ENCODE measurements around the gene SIMC1. TPM values are rescaled to one million over a fixed set of nuclear protein-coding genes. Genes with fewer than 3 reads are reported as not detected.

The SIMC1 gene
- total RNA-seq, 1 experiment from 2014 or later: 7.5 TPM

DNA sequence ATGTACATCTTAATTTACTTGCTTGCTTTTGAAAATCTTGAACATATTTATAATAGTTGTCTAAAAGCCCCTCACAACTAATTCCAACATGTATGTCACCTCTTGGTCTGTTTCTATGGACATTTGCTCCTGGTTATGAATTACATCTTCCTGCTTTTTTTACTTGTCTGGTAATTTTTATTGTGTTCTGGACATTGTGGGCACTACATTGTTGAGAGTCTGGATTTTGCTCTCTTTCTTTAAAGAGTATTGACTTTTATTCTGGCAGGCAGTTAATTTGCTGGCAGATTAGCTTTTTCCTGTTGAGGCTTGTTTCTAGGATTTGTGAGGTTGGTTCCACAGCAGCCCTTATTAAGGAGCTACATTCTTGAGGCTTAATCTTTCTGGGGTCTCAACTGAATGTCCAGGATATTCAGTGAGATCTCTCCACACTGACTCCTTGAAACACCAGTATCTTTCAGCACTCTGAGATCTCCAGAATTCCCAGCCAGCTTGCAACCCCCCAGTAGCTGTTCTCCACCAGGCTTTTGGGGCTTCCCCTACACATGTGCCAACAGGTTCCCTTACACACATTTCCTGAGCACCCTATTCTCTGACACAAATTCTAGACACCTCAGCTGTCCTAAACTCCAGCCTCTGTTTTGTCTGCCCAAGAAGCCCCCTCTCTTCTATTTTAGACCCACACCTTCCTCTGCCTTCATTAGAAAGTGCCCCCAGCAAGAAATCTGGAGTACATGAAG, 96.0 kb downstream of the SIMC1 start:
- Histone ChIP-seq H4K20me1 (ENCODE audit: low read length) (no peaks in the 10 kb centered on the region), H3K4me1 (ENCODE audit: insufficient read depth, low read length) (no peaks in the 10 kb centered on the region), H3K9me2 (replicated peaks; ENCODE audit: low read length) (no peaks in the 10 kb centered on the region), H3K27ac (ENCODE audit: low read length) (no peak overlapping the region), H3K9ac (ENCODE audit: low read length) (no peak overlapping the region), H3K36me3 (ENCODE audit: low read depth, low read length) (peaks cover 6% of the 10 kb centered on the region), H3K4me2 (ENCODE audit: low read length) (no peak overlapping the region), H3K79me2 (ENCODE audit: low read length) (no peaks in the 10 kb centered on the region), H3K27me3 (ENCODE audit: low read length) (no peaks in the 10 kb centered on the region), H3F3A (ENCODE audit: low read length, unreplicated experiment) (no peaks in the 10 kb centered on the region), H2AFZ (ENCODE audit: low read length) (no peak overlapping the region), H3K9me3 (ENCODE audit: low read length) (no peaks in the 10 kb centered on the region), H3K4me3 (ENCODE audit: low read length) (no peak overlapping the region)
- TF ChIP-seq, protein P1, sequence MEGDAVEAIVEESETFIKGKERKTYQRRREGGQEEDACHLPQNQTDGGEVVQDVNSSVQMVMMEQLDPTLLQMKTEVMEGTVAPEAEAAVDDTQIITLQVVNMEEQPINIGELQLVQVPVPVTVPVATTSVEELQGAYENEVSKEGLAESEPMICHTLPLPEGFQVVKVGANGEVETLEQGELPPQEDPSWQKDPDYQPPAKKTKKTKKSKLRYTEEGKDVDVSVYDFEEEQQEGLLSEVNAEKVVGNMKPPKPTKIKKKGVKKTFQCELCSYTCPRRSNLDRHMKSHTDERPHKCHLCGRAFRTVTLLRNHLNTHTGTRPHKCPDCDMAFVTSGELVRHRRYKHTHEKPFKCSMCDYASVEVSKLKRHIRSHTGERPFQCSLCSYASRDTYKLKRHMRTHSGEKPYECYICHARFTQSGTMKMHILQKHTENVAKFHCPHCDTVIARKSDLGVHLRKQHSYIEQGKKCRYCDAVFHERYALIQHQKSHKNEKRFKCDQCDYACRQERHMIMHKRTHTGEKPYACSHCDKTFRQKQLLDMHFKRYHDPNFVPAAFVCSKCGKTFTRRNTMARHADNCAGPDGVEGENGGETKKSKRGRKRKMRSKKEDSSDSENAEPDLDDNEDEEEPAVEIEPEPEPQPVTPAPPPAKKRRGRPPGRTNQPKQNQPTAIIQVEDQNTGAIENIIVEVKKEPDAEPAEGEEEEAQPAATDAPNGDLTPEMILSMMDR (conservative IDR thresholded peaks at IDR 0.05; ENCODE audit: low read depth, low read length): no peak
- TF ChIP-seq EZH2phosphoT487 (IDR thresholded peaks at IDR 0.05; ENCODE audit: borderline replicate concordance, low read length) (no peak), EZH2 (IDR thresholded peaks at IDR 0.05; ENCODE audit: low read length, unreplicated experiment) (no peak)
- intact Hi-C loops (cut with micrococcal nuclease): no loop called here
- BruUV-seq (replicated peaks): no TSS peak
- ATAC-seq (no peak), DNase-seq (no peak)
- POLR2A ChIA-PET (ENCODE audit: unreplicated experiment): no interaction called here
- CTCF ChIA-PET: no interaction called here

DNA sequence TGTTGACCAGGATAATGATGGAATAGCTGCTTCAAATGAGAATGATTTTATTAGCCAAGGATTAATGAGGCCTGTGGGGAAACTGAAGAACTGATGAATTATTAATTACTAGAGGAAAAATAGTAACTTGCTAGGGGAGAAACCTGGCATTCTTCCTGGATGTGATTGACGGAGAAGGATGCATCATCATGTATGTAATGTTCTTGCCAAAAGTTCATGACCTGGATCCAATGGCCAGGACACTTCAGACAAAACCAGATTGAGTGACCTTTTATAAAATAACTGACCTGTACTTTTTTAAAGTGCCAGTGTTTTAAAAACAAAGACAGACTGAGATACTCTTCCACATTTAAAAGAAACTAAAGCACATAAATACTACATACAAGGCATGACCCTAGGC, 99.7 kb downstream of the SIMC1 start:
- Histone ChIP-seq H3K4me2 (ENCODE audit: low read length) (no peak overlapping the region), H3K9me2 (replicated peaks; ENCODE audit: low read length) (no peaks in the 10 kb centered on the region), H3K9me3 (ENCODE audit: low read length) (no peaks in the 10 kb centered on the region), H3K79me2 (ENCODE audit: low read length) (no peaks in the 10 kb centered on the region), H2AFZ (ENCODE audit: low read length) (no peak overlapping the region), H3K9ac (ENCODE audit: low read length) (no peak overlapping the region), H3F3A (ENCODE audit: low read length, unreplicated experiment) (no peaks in the 10 kb centered on the region), H3K27ac (ENCODE audit: low read length) (no peak overlapping the region), H3K4me3 (ENCODE audit: low read length) (no peak overlapping the region), H3K4me1 (ENCODE audit: insufficient read depth, low read length) (no peaks in the 10 kb centered on the region), H3K27me3 (ENCODE audit: low read length) (no peaks in the 10 kb centered on the region), H3K36me3 (ENCODE audit: low read depth, low read length) (peaks cover 6% of the 10 kb centered on the region), H4K20me1 (ENCODE audit: low read length) (no peaks in the 10 kb centered on the region)
- TF ChIP-seq, protein P1 (conservative IDR thresholded peaks at IDR 0.05; ENCODE audit: low read depth, low read length): no peak
- no peak for TF ChIP-seq EZH2 (IDR thresholded peaks at IDR 0.05; ENCODE audit: low read length, unreplicated experiment)
- TF ChIP-seq EZH2phosphoT487 (IDR thresholded peaks at IDR 0.05; ENCODE audit: borderline replicate concordance, low read length): no peak
- no peak for ATAC-seq
- no peak for DNase-seq
- ChIA-PET CTCF (no interaction called here), POLR2A (ENCODE audit: unreplicated experiment) (no interaction called here)
- intact Hi-C loops (cut with micrococcal nuclease): no loop called here
- BruUV-seq (replicated peaks): no TSS peak

- Histone ChIP-seq H3K9me3 (ENCODE audit: low read length) (no peaks in the 10 kb centered on the region), H3K27ac (ENCODE audit: low read length) (no peak overlapping the region), H3K9me2 (replicated peaks; ENCODE audit: low read length) (no peaks in the 10 kb centered on the region), H4K20me1 (ENCODE audit: low read length) (no peaks in the 10 kb centered on the region), H3K27me3 (ENCODE audit: low read length) (no peaks in the 10 kb centered on the region), H3K36me3 (ENCODE audit: low read depth, low read length) (peaks cover under 1% of the 10 kb centered on the region; the same call in 1 of the 2 replicates), H3K9ac (ENCODE audit: low read length) (no peak overlapping the region), H2AFZ (ENCODE audit: low read length) (no peak overlapping the region), H3K4me1 (ENCODE audit: insufficient read depth, low read length) (no peaks in the 10 kb centered on the region), H3K4me3 (ENCODE audit: low read length) (no peak overlapping the region), H3F3A (ENCODE audit: low read length, unreplicated experiment) (no peaks in the 10 kb centered on the region), H3K4me2 (ENCODE audit: low read length) (no peak overlapping the region), H3K79me2 (ENCODE audit: low read length) (no peaks in the 10 kb centered on the region)
- TF ChIP-seq, protein P1 (conservative IDR thresholded peaks at IDR 0.05; ENCODE audit: low read depth, low read length): no peak
- no peak for TF ChIP-seq EZH2phosphoT487 (IDR thresholded peaks at IDR 0.05; ENCODE audit: borderline replicate concordance, low read length)
- TF ChIP-seq EZH2 (IDR thresholded peaks at IDR 0.05; ENCODE audit: low read length, unreplicated experiment): no peak
- CTCF ChIA-PET: no interaction called here
- intact Hi-C loops (cut with micrococcal nuclease): no loop called here
- no peak for ATAC-seq
- POLR2A ChIA-PET (ENCODE audit: unreplicated experiment): no interaction called here
- no TSS peak for BruUV-seq (replicated peaks)
- no peak for DNase-seq
Observed at GRCh38 chr5:176339304-176339703, 101.1 kb downstream of the SIMC1 start.

Measured in PC-3 (cell line).